ENCODE measurements around the gene GPC1. TPM values are rescaled to one million over a fixed set of nuclear protein-coding genes. Genes with fewer than 3 reads are reported as not detected.

The GPC1 gene
- total RNA-seq, 1 donor from 2014 or later: 88.0 TPM

GRCh38 chr2:240450532-240451107 lies 15.2 kb downstream of the GPC1 start:
- peaks cover 35% of the 10 kb centered on the region for H3K4me1 Mint-ChIP-seq

GRCh38 chr2:240451108-240451611 lies 15.7 kb downstream of the GPC1 start:
- Mint-ChIP-seq H3K27ac (no peak overlapping the region), H3K9me3 (no peaks in the 10 kb centered on the region), H3K4me1 (peaks cover 35% of the 10 kb centered on the region), H3K27me3 (ENCODE audit: low read depth) (peaks cover 20% of the 10 kb centered on the region), H3K36me3 (no peaks in the 10 kb centered on the region), H3K4me3 (peak overlapping the region; percentile 68)
- no peak for DNase-seq (ENCODE audit: low spot score in 2 of 2, unreplicated experiment in 2 of 2)
- TF ChIP-seq, protein P1, sequence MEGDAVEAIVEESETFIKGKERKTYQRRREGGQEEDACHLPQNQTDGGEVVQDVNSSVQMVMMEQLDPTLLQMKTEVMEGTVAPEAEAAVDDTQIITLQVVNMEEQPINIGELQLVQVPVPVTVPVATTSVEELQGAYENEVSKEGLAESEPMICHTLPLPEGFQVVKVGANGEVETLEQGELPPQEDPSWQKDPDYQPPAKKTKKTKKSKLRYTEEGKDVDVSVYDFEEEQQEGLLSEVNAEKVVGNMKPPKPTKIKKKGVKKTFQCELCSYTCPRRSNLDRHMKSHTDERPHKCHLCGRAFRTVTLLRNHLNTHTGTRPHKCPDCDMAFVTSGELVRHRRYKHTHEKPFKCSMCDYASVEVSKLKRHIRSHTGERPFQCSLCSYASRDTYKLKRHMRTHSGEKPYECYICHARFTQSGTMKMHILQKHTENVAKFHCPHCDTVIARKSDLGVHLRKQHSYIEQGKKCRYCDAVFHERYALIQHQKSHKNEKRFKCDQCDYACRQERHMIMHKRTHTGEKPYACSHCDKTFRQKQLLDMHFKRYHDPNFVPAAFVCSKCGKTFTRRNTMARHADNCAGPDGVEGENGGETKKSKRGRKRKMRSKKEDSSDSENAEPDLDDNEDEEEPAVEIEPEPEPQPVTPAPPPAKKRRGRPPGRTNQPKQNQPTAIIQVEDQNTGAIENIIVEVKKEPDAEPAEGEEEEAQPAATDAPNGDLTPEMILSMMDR (IDR thresholded peaks at IDR 0.05; ENCODE audit: unreplicated experiment): no peak

More at GRCh38 chr2:240450532-240451107, 15.2 kb downstream of the GPC1 start:
- Mint-ChIP-seq H3K9me3 (no peaks in the 10 kb centered on the region), H3K4me3 (peak overlapping the region; percentile 40), H3K36me3 (no peaks in the 10 kb centered on the region), H3K27me3 (ENCODE audit: low read depth) (peaks cover 20% of the 10 kb centered on the region), H3K27ac (no peak overlapping the region)
- TF ChIP-seq, protein P1 (IDR thresholded peaks at IDR 0.05; ENCODE audit: unreplicated experiment): no peak
- no peak for DNase-seq (ENCODE audit: low spot score in 2 of 2, unreplicated experiment in 2 of 2)

GRCh38 chr2:240451791-240452461 lies 16.5 kb downstream of the GPC1 start:
- peak overlapping the region; percentile 68 for H3K4me3 Mint-ChIP-seq
- TF ChIP-seq, protein P1 (IDR thresholded peaks at IDR 0.05; ENCODE audit: unreplicated experiment): no peak
- no peak for DNase-seq (ENCODE audit: low spot score in 2 of 2, unreplicated experiment in 2 of 2)
- no peaks in the 10 kb centered on the region for H3K9me3 Mint-ChIP-seq
- H3K27me3 Mint-ChIP-seq (ENCODE audit: low read depth): peaks cover 20% of the 10 kb centered on the region
- no peaks in the 10 kb centered on the region for H3K36me3 Mint-ChIP-seq
- H3K4me1 Mint-ChIP-seq: peaks cover 43% of the 10 kb centered on the region
- H3K27ac Mint-ChIP-seq: peak overlapping the region; percentile 61

DNA sequence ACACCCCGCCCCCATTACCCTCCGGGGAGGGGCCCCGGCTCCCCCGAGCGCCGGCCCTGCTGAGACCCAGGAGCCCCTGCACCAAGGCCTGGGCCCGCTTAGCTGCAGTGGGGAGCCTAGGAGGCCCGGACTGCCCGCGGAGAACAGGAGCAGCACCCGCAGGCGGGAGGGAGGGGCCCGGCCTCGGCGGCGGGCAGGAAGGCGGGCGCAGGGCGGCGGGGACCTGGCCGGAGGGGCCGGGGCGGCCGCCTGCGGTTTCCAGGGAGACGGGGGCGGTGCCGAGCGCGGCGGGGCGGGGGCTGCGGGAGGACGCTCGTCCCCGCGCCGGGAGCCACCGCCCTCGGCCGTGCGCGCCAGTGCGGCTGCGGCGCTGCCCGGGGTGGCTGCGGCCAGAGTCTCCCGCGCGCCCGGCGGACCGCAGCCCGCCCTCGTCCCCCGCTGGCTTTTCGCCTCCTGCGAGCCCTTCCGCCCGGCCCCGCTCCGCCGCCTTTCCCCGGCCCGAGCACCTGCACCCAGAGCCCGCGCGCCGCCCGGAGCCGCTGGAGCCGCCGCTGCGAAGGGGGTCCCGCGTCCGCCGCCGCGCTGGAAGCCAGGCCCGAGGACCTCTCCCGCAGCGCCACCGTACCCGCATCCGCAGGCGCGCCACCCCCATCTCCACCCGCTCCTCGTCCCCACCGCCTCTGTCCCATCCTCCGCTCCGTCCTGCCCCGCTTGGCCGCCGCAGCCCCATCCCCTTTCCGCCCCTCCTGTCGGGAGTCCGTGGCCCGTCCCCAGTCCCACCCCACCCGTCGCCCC lies 17.2 kb downstream of the GPC1 start:
- Mint-ChIP-seq H3K36me3 (no peaks in the 10 kb centered on the region), H3K27me3 (ENCODE audit: low read depth) (peaks cover 20% of the 10 kb centered on the region), H3K9me3 (no peaks in the 10 kb centered on the region), H3K4me3 (peak overlapping the region; percentile 68), H3K27ac (no peak overlapping the region), H3K4me1 (peaks cover 49% of the 10 kb centered on the region)
- TF ChIP-seq, protein P1 (IDR thresholded peaks at IDR 0.05; ENCODE audit: unreplicated experiment): no peak
- DNase-seq (ENCODE audit: low spot score in 2 of 2, unreplicated experiment in 2 of 2): no peak

DNA sequence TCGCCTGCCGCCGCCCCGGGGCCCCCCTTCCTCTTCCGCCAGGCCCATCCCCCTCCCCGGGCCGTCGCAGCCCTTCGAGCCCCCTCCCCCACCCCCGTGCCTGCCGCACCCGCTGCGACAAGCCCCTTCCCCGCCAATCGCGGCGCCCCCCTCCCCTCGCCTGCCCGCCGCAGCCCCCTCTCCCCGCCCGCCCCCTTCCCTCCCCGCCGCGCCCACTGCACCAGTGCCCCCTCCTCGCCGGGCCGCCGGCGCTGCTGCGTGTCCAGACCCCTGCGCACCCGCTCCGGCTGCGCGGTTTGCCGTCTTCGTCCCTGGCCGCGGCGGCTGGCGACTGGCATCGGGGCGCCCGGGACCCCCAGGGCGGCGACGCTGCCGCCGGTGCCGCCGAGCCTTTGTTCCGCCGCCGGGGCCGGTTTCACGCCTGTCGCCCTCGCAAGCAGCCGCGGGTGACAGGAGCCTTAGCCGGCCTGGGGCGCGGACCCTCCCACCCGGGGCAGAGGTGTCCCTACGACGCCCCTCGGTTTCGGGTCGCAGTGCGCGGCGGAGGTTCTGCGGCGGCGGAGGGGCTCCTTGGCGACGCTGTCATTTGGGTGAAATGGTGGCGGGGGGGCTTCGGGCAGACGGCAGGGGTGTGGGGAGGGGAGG lies 18.1 kb downstream of the GPC1 start:
- Mint-ChIP-seq H3K4me3 (peak overlapping the region; percentile 82), H3K9me3 (no peaks in the 10 kb centered on the region), H3K36me3 (no peaks in the 10 kb centered on the region), H3K4me1 (peaks cover 55% of the 10 kb centered on the region), H3K27ac (peak overlapping the region; percentile 76), H3K27me3 (ENCODE audit: low read depth) (peaks cover 20% of the 10 kb centered on the region)
- no peak for DNase-seq (ENCODE audit: low spot score in 2 of 2, unreplicated experiment in 2 of 2)
- TF ChIP-seq, protein P1 (IDR thresholded peaks at IDR 0.05; ENCODE audit: unreplicated experiment): no peak

Data from mesothelial cell of epicardium (in vitro differentiated cells).